K562 (cell line): ENCODE data around the gene ZNF354B. TPM values are rescaled to one million over a fixed set of nuclear protein-coding genes. Genes with fewer than 3 reads are reported as not detected.

ENCODE experiments used
- ATAC-seq: fragments of 200-7000 bp; cut with Tn5 transposase; 3 replicates; pipeline ENCODE4 v1.9.1; 2020; ENCODE audit warnings: moderate library complexity
- BruUV-seq: library from RNA; stranded (reverse); fragments of 400-500 nt; replicated peaks from 2 replicates; lab custom pipeline; 2021; lab: Mats Ljungman, UMichigan
- CTCF ChIA-PET: fragments of 300-600 bp; formaldehyde crosslinking; extraction: SDS; loops from one replicate; lab custom pipeline; 2021; ENCODE audit warnings: low intra/inter-chr PET ratio; lab: Yijun Ruan, JAX
- POLR2A ChIA-PET: fragments of 300-600, 350-650 bp; sonication (Branson Sonifier 250); formaldehyde crosslinking; extraction: SDS; loops from one replicate; lab custom pipeline; 2021; ENCODE audit warnings: antibody characterized with exemption, inconsistent platforms; lab: Yijun Ruan, JAX
- DNase-seq, 4 experiments: peaks; one replicate each; pipeline versions ENCODE4 v3.0.0 to v3.0.0-alpha.2; 2011 to 2018; ENCODE audit warnings: low spot score in 3 of 4, mixed read lengths in 3 of 4; ENCODE audit errors: extremely low read depth in 1 of 4
- FAIRE-seq: peaks from 2 replicates; lab custom pipeline; 2011; peaks lifted over from hg19 to GRCh38; lab: Jason Lieb, UNC
- H2AFZ ChIP-seq: 2 replicates; pipeline ENCODE4 v1.6.0; 2011; ENCODE audit warnings: low read depth, low read length, control low read depth, inconsistent platforms
- H3K27ac ChIP-seq: fragments of 200-600 bp; 3 replicates; pipeline ENCODE4 v1.8.0; 2011; ENCODE audit warnings: low read depth, mild to moderate bottlenecking, control low read depth, inconsistent platforms, low read length, moderate library complexity, mixed read lengths; ENCODE audit errors: extremely low read depth
- H3K27me3 ChIP-seq, 2 experiments: fragments of 300-600 bp in 1 of 2; 2 replicates in 1 of 2; 3 replicates in 1 of 2; pipeline versions ENCODE4 v1.6.0 to v1.8.0; 2011; ENCODE audit warnings: inconsistent platforms in 2 of 2, low read length in 2 of 2, mild to moderate bottlenecking in 1 of 2, mixed read lengths in 1 of 2, moderate library complexity in 1 of 2; ENCODE audit not compliant: control insufficient read depth in 2 of 2, insufficient read depth in 2 of 2
- H3K36me3 ChIP-seq: fragments of 300-600 bp; 3 replicates; pipeline ENCODE4 v1.8.0; 2011; ENCODE audit warnings: mild to moderate bottlenecking, low read length, inconsistent platforms; ENCODE audit not compliant: control insufficient read depth, insufficient read depth
- H3K4me1 ChIP-seq, 2 experiments: fragments of 200-600 bp in 1 of 2; replicated peaks in 1 of 2; 2 replicates in 1 of 2; 3 replicates in 1 of 2; pipeline versions ENCODE4 v1.5.1 to v1.8.0; 2011; ENCODE audit warnings: inconsistent platforms in 2 of 2, low read length in 2 of 2, mild to moderate bottlenecking in 1 of 2, mixed read lengths in 1 of 2, moderate library complexity in 1 of 2; ENCODE audit not compliant: control insufficient read depth in 2 of 2, insufficient read depth in 2 of 2
- H3K4me2 ChIP-seq: 2 replicates; pipeline ENCODE4 v1.6.1; 2011; ENCODE audit warnings: low read length, control low read depth, inconsistent platforms, mixed read lengths; ENCODE audit not compliant: insufficient read depth
- H3K4me3 ChIP-seq: fragments of 200-600 bp; sonication (generic), shearing (Covaris generic); 2 replicates; pipeline ENCODE4 v1.5.1; 2016; ENCODE audit warnings: control low read depth, inconsistent platforms
- H3K79me2 ChIP-seq: fragments of 200-600 bp; 3 replicates; pipeline ENCODE4 v1.8.0; 2011; ENCODE audit warnings: low read length, inconsistent platforms; ENCODE audit not compliant: control insufficient read depth, insufficient read depth
- H3K9ac ChIP-seq, 2 experiments: 2 replicates each; pipeline versions ENCODE4 v1.6.0 to v1.6.1; 2011; ENCODE audit warnings: low read depth in 2 of 2, low read length in 2 of 2, control low read depth in 1 of 2, inconsistent platforms in 1 of 2, mild to moderate bottlenecking in 1 of 2, mixed read lengths in 1 of 2; ENCODE audit not compliant: insufficient read depth in 1 of 2
- H3K9me1 ChIP-seq: one replicate; pipeline ENCODE4 v1.6.0; 2011; ENCODE audit warnings: inconsistent platforms, mild to moderate bottlenecking, low read length, moderate library complexity; ENCODE audit not compliant: control insufficient read depth, insufficient read depth
- H3K9me3 ChIP-seq: replicated peaks from 2 replicates; pipeline ENCODE4 v1.5.1; 2011; ENCODE audit warnings: low read depth, low read length, inconsistent platforms; ENCODE audit not compliant: control insufficient read depth, insufficient read depth
- H4K20me1 ChIP-seq: replicated peaks from 2 replicates; pipeline ENCODE4 v1.6.1; 2011; ENCODE audit warnings: low read length, inconsistent platforms, mixed read lengths; ENCODE audit not compliant: control insufficient read depth, insufficient read depth
- BMI1 ChIP-seq: fragments of 150-350 bp; IDR thresholded peaks from 2 replicates; pipeline ENCODE4 v1.6.1; 2014; ENCODE audit warnings: low read length
- CHAMP1 ChIP-seq: fragments of 450-650 bp; IDR thresholded peaks from 2 replicates; pipeline ENCODE4 v1.6.1; 2016; ENCODE audit warnings: mild to moderate bottlenecking
- CREB5 ChIP-seq: fragments of 250-450 bp; sonication (Bioruptor Pico); IDR thresholded peaks from 2 replicates; pipeline ENCODE4 v1.5.0; 2020; ENCODE audit warnings: mild to moderate bottlenecking
- PCBP1 ChIP-seq: fragments of 200-400 bp; formaldehyde crosslinking; IDR thresholded peaks from 2 replicates; pipeline ENCODE4 v1.6.1; 2018; ENCODE audit warnings: mild to moderate bottlenecking, low read depth, low read length; ENCODE audit not compliant: poor library complexity, severe bottlenecking
- POLR2G ChIP-seq: fragments of 200-400 bp; formaldehyde crosslinking; IDR thresholded peaks from 2 replicates; pipeline ENCODE4 v1.6.1; 2017; ENCODE audit warnings: low read depth, mild to moderate bottlenecking, antibody characterized with exemption, low read length, moderate library complexity
- RBFOX2 ChIP-seq: fragments of 200-400 bp; formaldehyde crosslinking; IDR thresholded peaks from 2 replicates; pipeline ENCODE4 v1.6.1; 2017; ENCODE audit warnings: low read depth, mild to moderate bottlenecking, low read length, moderate library complexity
- RREB1 ChIP-seq: fragments of 250-450 bp; sonication (Bioruptor Pico); IDR thresholded peaks from 2 replicates; pipeline ENCODE4 v1.4.0; 2020
- ZC3H4 ChIP-seq: sonication (generic); formaldehyde crosslinking; IDR thresholded peaks from 2 replicates; pipeline ENCODE4 v1.9.0; 2021; ENCODE audit warnings: missing genetic modification reagents, borderline replicate concordance
- ZNF583 ChIP-seq: fragments of 250-450 bp; sonication (Bioruptor Pico); IDR thresholded peaks from 2 replicates; pipeline ENCODE4 v1.4.0; 2020
- ZNF699 ChIP-seq: fragments of 250-450 bp; sonication (Bioruptor Pico); IDR thresholded peaks from 2 replicates; pipeline ENCODE4 v1.8.0; 2021; ENCODE audit warnings: mild to moderate bottlenecking, moderate library complexity; ENCODE audit not compliant: insufficient replicate concordance
- WGBS: fragments of 100-300 bp; shearing (Covaris generic); methylation state at CpG from one replicate; pipeline ENCODE4 v1.1.6; 2016; ENCODE audit warnings: low coverage, mixed read lengths; ENCODE audit not compliant: insufficient coverage; ENCODE audit errors: missing lambda C conversion rate; 5-methylcytosine and 5-hydroxymethylcytosine counted together
- in situ Hi-C: fragments of 300-500 bp; cut with MboI; formaldehyde crosslinking; loops from 4 replicates; pipeline ENCODE4 v1.15.0; 2018; ENCODE audit warnings: inconsistent platforms, mixed read lengths
- intact Hi-C: fragments of 100-400 bp; cut with micrococcal nuclease; formaldehyde crosslinking; loops from 2 replicates; pipeline ENCODE4 v1.14.2; 2022
- polyA plus RNA-seq, 8 experiments: library from polyadenylated mRNA; depleted of rRNA in 4 of 8; stranded (reverse) in 5 of 8; unstranded in 3 of 8; fragments of >200 nt; fragmentation: Nextera tagmentation in 2 of 8; fragmentation: Illumina TruSeq in 1 of 8; extraction: Ambion mirVana in 2 of 8; extraction: Trizol in 1 of 8; gene quantifications; 2 replicates each; pipeline versions ENCODE4 v1.2.1 to v1.2.3, GENCODE V29; 2011 to 2014; ENCODE audit warnings: inconsistent platforms in 1 of 8, missing spikeins in 1 of 8
- total RNA-seq, 7 experiments: library from RNA; depleted of rRNA in 6 of 7; stranded (reverse); fragments of >200 nt in 6 of 7; fragmentation: Illumina TruSeq in 2 of 7; extraction: Trizol in 2 of 7; gene quantifications; 2 replicates each; pipeline versions ENCODE4 v1.2.1 to v1.2.3, GENCODE V29; 2011 to 2021; ENCODE audit warnings: low replicate concordance in 1 of 7

Gene ZNF354B
- total and polyA plus RNA-seq, 9 of the 15 experiments (the other 6 are each of a cell fraction or from before 2014, with no cell fraction given), result 1.8 to 18.3 (median 11.2) TPM

GRCh38 chr5:178827636-178828035, 32.1 kb upstream of the ZNF354B start (continued):
- no peak for TF ChIP-seq PCBP1

- Histone ChIP-seq H3K9me3 (no peaks in the 10 kb centered on the region; the same call in 1 of the 2 replicates), H4K20me1 (no peaks in the 10 kb centered on the region), H3K27me3 (no peaks in the 10 kb centered on the region; a peak in 1 of 5 replicates), H3K27ac (no peak overlapping the region), H3K4me1 (peaks cover 0 to 21% of the 10 kb centered on the region in 2 experiments; a peak in 2 of 5 replicates), H3K4me3 (peak overlapping the region; percentile 25), H3K4me2 (0 out of 2 replicates have a peak overlapping the region, but pooled peaks have one; percentile 32), H3K9me1 (no peaks in the 10 kb centered on the region), H2AFZ (no peak overlapping the region), H3K79me2 (peaks cover 37% of the 10 kb centered on the region), H3K36me3 (peaks cover 15% of the 10 kb centered on the region; the same call in 1 of the 3 replicates), H3K9ac (peak overlapping the region in 1 of 2 experiments; percentile 82; a peak in 2 of 4 replicates)
- in situ Hi-C loops, result loop anchor here (25.0 kb wide), 1 partner anchor 544 kb away; no protein-coding TSS in a partner anchor
- no peak; the same call in 2 of the 3 replicates for ATAC-seq
- POLR2A ChIA-PET, result interaction anchor here (0.6 to 1.2 kb wide), 3 partner anchors 10 to 41 kb away, joined by 3 read pairs; no protein-coding TSS in a partner anchor
- intact Hi-C loops, result loop anchor here (10.0 kb wide), 1 partner anchor 206 kb away; the partner anchor contains the start of gene CLK4
- no peak for DNase-seq
- no TSS peak for BruUV-seq
- no peak for FAIRE-seq
- WGBS, result 30% methylated on average over 6 of the region's 10 CpGs
- CTCF ChIA-PET, result no interaction called here
- TF ChIP-seq POLR2G (0 out of 2 replicates have a peak, but pooled peaks have one; percentile 31), ZNF699 (CRISPR knock-in tag) (no peak), ZNF583 (CRISPR knock-in tag) (no peak), CHAMP1 (no peak), BMI1 (no peak), ZC3H4 (CRISPR knock-in tag) (no peak), RBFOX2 (peak; percentile 47), CREB5 (no peak), RREB1 (CRISPR knock-in tag) (no peak)
Measured at GRCh38 chr5:178831049-178831448, 28.7 kb upstream of the ZNF354B start.
